ENCODE data around the gene IGF1. TPM values are rescaled to one million over a fixed set of nuclear protein-coding genes. Genes with fewer than 3 reads are reported as not detected.

IGF1 gene
- polyA plus RNA-seq, 1 experiment: 1.5 TPM

DNA sequence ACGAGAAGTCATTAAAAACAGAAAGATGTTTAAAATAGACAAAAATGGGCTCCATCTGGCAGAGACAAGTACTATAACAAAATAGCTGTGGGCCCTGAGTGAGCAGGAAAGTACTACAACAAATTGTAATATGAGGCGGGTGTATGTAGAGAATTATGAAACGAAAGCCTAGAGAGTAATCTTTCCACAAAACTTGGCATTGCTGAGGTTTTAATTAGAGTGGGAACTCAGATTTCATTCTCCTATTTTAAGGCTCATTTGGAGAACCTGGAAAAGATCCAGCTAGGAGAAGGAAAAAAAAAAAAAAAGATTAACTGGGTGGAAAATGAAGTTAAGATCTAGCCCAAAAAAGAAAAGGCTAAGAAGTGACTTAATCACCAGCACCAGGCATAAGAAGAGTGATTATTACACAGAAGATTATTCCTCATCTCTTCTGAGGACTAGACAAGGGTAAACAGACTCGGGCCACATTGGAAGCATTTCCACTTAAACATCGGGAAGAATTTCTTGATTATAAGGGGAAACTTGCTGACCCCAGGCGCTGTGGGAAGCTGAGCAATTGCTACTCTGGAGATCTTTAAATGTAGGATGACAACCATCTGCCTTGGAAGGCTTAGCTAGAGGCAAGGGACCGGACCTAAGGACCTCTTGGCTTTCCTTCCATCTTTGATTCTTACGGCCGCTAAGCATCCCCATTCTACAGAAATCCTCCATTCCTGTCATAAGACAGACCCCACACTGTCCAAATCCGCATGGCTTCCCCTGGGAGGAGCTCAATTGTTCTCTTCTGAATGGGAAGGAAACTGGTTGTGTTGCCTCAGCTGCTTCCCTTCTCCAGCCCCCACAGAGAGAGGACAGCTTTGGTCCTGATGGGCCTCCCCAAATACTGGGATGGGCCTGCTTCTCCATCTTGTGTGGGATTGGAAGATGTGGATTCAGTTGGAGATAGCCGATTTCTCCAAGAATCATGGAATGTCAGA is 40.6 kb downstream of the IGF1 start:
- TF ChIP-seq, protein P1, sequence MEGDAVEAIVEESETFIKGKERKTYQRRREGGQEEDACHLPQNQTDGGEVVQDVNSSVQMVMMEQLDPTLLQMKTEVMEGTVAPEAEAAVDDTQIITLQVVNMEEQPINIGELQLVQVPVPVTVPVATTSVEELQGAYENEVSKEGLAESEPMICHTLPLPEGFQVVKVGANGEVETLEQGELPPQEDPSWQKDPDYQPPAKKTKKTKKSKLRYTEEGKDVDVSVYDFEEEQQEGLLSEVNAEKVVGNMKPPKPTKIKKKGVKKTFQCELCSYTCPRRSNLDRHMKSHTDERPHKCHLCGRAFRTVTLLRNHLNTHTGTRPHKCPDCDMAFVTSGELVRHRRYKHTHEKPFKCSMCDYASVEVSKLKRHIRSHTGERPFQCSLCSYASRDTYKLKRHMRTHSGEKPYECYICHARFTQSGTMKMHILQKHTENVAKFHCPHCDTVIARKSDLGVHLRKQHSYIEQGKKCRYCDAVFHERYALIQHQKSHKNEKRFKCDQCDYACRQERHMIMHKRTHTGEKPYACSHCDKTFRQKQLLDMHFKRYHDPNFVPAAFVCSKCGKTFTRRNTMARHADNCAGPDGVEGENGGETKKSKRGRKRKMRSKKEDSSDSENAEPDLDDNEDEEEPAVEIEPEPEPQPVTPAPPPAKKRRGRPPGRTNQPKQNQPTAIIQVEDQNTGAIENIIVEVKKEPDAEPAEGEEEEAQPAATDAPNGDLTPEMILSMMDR (IDR thresholded peaks at IDR 0.05; ENCODE audit: insufficient read depth, low read depth, low read length): no peak
- DNase-seq (ENCODE audit: low read depth): peak; percentile 53
- CTCF ChIA-PET: interaction anchor here (1.2 kb wide), 1 partner anchor 16 kb away, joined by 4 read pairs; no protein-coding TSS in a partner anchor

DNA sequence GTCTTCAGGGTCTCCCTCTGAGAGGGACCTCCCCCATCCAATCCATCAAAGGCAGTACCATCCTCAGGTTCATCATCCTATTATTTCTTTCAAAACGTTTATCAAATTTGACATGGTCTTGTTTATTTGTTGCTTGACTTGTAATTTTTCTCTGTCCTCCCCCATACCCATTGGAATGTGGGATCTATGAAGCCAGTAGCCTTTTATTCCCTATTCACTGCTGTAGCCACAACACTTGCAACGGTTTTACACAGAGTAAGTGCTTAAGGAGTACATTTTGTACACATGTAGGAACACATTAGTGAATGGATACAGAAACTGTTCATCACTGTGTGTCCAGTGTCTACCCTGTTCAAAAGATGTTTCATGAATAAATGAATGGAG is 41.5 kb downstream of the IGF1 start:
- TF ChIP-seq, protein P1 (IDR thresholded peaks at IDR 0.05; ENCODE audit: insufficient read depth, low read depth, low read length): no peak
- ChIA-PET POLR2A (interaction anchor here (0.6 kb wide), 2 partner anchors 40 to 419 kb away, joined by 3 to 4 read pairs; no protein-coding TSS in a partner anchor), CTCF (no interaction called here)
- Histone ChIP-seq H3K27me3 (ENCODE audit: control insufficient read depth, insufficient read depth, low read length) (no peaks in the 10 kb centered on the region), H3K36me3 (ENCODE audit: control insufficient read depth, insufficient read depth, low read length) (no peaks in the 10 kb centered on the region), H3K4me3 (ENCODE audit: low read depth, low read length) (no peak overlapping the region)
- DNase-seq (ENCODE audit: low read depth): no peak

More for the DNA sequence above, 40.6 kb downstream of the IGF1 start:
- Histone ChIP-seq H3K27me3 (ENCODE audit: control insufficient read depth, insufficient read depth, low read length) (no peaks in the 10 kb centered on the region), H3K4me3 (ENCODE audit: low read depth, low read length) (no peak overlapping the region), H3K36me3 (ENCODE audit: control insufficient read depth, insufficient read depth, low read length) (no peaks in the 10 kb centered on the region)
- POLR2A ChIA-PET: interaction anchor here (0.6 kb wide), 2 partner anchors 39 to 420 kb away, joined by 3 to 4 read pairs; no protein-coding TSS in a partner anchor

DNA sequence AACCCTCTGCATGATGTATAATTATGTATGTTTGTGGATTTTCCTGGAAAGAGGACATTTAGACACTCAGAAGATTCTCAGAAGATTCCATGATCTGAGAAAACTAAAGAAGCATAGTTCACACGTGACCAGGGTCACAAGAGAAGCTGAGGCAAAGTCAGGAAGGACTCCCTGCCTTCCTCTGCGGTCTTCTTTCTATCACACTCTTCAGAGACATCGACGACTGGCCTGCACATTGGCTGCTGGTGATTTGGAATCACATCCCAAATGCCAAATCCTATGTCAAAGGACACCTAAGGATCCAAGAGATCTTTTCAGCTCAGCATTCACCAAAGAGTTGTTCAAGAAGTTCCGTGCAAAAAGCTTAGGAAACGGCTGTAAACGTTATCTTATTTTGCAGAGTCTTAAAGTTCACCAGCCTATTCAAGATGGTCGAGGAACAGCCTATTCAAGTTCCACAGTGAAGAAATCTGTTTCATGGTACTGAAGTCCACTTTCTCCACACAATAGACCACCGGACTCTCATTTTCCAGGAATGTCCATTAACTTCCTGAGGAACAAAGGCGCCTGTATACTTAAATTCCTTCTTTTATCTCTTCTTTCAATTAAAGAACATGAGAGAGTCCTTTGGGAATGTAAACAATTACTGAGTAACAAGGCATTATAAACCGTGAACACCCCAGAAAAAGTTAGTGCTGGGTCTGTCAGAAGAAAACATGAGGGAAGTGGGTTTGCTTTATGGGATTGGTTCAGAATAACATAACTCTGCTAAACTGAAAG is 42.1 kb downstream of the IGF1 start:
- peak; percentile 54 for DNase-seq (ENCODE audit: low read depth)
- CTCF ChIA-PET: no interaction called here

DNA sequence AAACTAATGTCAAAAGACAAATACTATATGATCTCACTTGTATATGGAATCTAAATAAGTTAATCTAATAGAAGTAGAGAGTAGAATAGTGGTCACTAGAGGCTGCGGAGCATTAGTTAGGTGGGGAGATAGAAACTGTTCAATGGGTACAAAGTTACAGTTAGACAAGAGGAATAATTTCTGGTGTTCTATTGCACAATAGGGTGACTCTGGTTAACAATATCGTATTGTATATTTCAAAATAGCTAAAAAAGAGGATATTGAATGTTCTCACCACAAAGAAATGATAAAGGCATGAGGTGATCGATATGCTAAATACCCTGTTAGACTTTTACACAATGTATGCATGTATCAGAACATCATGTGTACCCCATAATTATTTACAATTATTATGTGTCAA is 42.9 kb downstream of the IGF1 start:
- no peak for DNase-seq (ENCODE audit: low read depth)
- Histone ChIP-seq H3K27me3 (ENCODE audit: control insufficient read depth, insufficient read depth, low read length) (no peaks in the 10 kb centered on the region), H3K36me3 (ENCODE audit: control insufficient read depth, insufficient read depth, low read length) (no peaks in the 10 kb centered on the region), H3K4me3 (ENCODE audit: low read depth, low read length) (no peak overlapping the region)
- CTCF ChIA-PET: interaction anchor here (0.7 kb wide), 1 partner anchor 16 kb away, joined by 3 read pairs; no protein-coding TSS in a partner anchor
- TF ChIP-seq, protein P1 (IDR thresholded peaks at IDR 0.05; ENCODE audit: insufficient read depth, low read depth, low read length): no peak
- POLR2A ChIA-PET: no interaction called here

More for the DNA sequence above, 42.1 kb downstream of the IGF1 start:
- Histone ChIP-seq H3K4me3 (ENCODE audit: low read depth, low read length) (no peak overlapping the region), H3K36me3 (ENCODE audit: control insufficient read depth, insufficient read depth, low read length) (no peaks in the 10 kb centered on the region), H3K27me3 (ENCODE audit: control insufficient read depth, insufficient read depth, low read length) (no peaks in the 10 kb centered on the region)
- POLR2A ChIA-PET: no interaction called here
- TF ChIP-seq, protein P1 (IDR thresholded peaks at IDR 0.05; ENCODE audit: insufficient read depth, low read depth, low read length): no peak

DNA sequence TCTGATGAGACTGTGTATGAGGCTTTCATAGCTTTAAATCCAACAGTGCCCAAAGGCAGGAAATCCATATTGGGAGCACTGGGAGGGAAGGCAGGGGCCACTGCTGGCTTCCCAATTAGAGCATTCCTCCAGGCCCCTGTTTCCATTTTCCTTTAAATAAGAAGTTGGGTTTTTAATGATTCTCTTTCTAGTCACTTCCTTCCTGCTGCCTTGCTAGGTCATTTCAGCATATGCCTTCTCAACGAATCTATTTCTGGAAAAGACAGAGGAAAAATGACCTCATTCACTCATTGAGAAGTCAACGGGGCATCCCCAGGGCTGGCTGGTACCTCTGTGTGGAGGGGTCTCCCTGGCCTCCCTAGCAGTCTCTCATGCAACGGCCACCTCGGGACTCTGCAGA is 43.5 kb downstream of the IGF1 start:
- POLR2A ChIA-PET: no interaction called here
- CTCF ChIA-PET: interaction anchor here (0.7 kb wide), 1 partner anchor 15 kb away, joined by 3 read pairs; no protein-coding TSS in a partner anchor
- Histone ChIP-seq H3K36me3 (ENCODE audit: control insufficient read depth, insufficient read depth, low read length) (no peaks in the 10 kb centered on the region), H3K4me3 (ENCODE audit: low read depth, low read length) (no peak overlapping the region), H3K27me3 (ENCODE audit: control insufficient read depth, insufficient read depth, low read length) (no peaks in the 10 kb centered on the region)
- no peak for DNase-seq (ENCODE audit: low read depth)
- TF ChIP-seq, protein P1 (IDR thresholded peaks at IDR 0.05; ENCODE audit: insufficient read depth, low read depth, low read length): no peak

Data from BJ (cell line).